OCI-LY3 (cell line): ENCODE results near the gene UNC5C.

ENCODE experiments used
- H2AFZ ChIP-seq: fragments of 200-600, 300-600 bp; shearing (Covaris generic); 2 replicates; pipeline ENCODE4 v1.6.0; 2014; ENCODE audit warnings: antibody characterized with exemption, low read depth, low read length
- H3K27ac ChIP-seq: fragments of 200-600, 300-600 bp; sonication (generic); 2 replicates; pipeline ENCODE4 v1.5.1; 2014; ENCODE audit warnings: mild to moderate bottlenecking, low read length, moderate library complexity, mixed read lengths
- H3K27me3 ChIP-seq: fragments of 200-600, 300-600 bp; sonication (generic); 2 replicates; pipeline ENCODE4 v1.6.1; 2014; ENCODE audit warnings: low read depth, low read length, mixed read lengths
- H3K36me3 ChIP-seq: fragments of 200-600, 300-600 bp; sonication (generic); replicated peaks from 2 replicates; pipeline ENCODE3; 2014; ENCODE audit warnings: low read depth, low read length, mixed read lengths
- H3K4me1 ChIP-seq: fragments of 300-600, 200-600 bp; sonication (generic); 2 replicates; pipeline ENCODE4 v1.6.1; 2014; ENCODE audit warnings: low read length, mixed read lengths
- H3K4me2 ChIP-seq: fragments of 200-600, 300-600 bp; sonication (generic); 2 replicates; pipeline ENCODE4 v1.6.1; 2014; ENCODE audit warnings: low read length, mixed read lengths
- H3K4me3 ChIP-seq: fragments of 300-600, 200-600 bp; sonication (generic); 2 replicates; pipeline ENCODE4 v1.5.1; 2014; ENCODE audit warnings: antibody characterized with exemption, mild to moderate bottlenecking, low read length, moderate library complexity
- H3K79me2 ChIP-seq: fragments of 300-600, 200-600 bp; shearing (Covaris generic); 2 replicates; pipeline ENCODE4 v1.6.1; 2014; ENCODE audit warnings: mild to moderate bottlenecking, low read length, mixed read lengths
- H3K9ac ChIP-seq: fragments of 300-600, 200-600 bp; shearing (Covaris generic); 2 replicates; pipeline ENCODE4 v1.6.0; 2014; ENCODE audit warnings: mild to moderate bottlenecking, low read length, moderate library complexity
- H3K9me3 ChIP-seq: fragments of 200-600, 300-600 bp; shearing (Covaris generic); 2 replicates; pipeline ENCODE4 v1.6.1; 2014; ENCODE audit warnings: low read length, mixed read lengths; ENCODE audit not compliant: insufficient read depth
- H4K20me1 ChIP-seq: fragments of 200-600, 300-600 bp; sonication (generic); 2 replicates; pipeline ENCODE4 v1.6.1; 2016; ENCODE audit warnings: low read length, mixed read lengths; ENCODE audit not compliant: insufficient read depth
- EZH2phosphoT487 ChIP-seq: fragments of 200-600 bp; shearing (Covaris generic); IDR thresholded peaks from 2 replicates; pipeline ENCODE4 v1.6.1; 2018; ENCODE audit warnings: antibody characterized with exemption, mixed run types, low read depth
- TF ChIP-seq, protein P1 (sequence below): fragments of 200-600, 300-600 bp; sonication (generic); IDR thresholded peaks from 2 replicates; pipeline ENCODE4 v1.5.1; 2014; ENCODE audit warnings: antibody characterized with exemption, low read length, low read depth

The UNC5C gene

DNA sequence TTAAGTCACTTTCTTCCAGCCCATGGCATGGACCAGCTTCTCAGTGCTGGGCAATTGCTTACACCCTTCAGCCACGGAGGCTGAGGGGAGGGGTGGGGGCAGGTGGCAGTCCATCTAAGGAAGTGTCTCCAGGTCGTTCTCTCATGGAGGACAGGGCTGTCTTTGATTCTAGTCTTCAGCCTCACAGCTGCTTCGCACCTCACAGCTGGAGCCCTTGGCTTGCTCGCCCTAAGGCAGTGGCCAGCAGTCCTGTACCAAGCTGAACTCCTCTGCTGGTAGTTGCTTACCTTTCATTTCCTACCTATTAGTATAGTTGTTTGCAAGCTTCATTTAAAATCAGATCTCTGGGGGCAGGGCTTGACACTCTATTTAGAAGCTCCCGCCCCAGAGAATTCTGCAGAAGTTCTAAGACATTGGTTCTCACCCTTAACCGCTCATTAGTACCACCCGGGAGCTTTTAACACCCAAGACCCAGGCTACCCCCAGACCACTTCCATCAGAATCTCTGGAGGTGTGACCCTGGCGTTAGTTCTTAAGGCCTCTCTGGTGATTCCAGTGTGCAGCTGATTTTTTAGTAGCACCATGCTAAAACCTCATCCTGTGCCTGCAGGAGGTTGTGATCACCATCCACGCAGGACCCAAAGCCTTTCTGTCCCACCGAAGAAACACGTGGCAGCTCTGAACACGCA, 386.8 kb downstream of the UNC5C start:
- TF ChIP-seq, protein P1, sequence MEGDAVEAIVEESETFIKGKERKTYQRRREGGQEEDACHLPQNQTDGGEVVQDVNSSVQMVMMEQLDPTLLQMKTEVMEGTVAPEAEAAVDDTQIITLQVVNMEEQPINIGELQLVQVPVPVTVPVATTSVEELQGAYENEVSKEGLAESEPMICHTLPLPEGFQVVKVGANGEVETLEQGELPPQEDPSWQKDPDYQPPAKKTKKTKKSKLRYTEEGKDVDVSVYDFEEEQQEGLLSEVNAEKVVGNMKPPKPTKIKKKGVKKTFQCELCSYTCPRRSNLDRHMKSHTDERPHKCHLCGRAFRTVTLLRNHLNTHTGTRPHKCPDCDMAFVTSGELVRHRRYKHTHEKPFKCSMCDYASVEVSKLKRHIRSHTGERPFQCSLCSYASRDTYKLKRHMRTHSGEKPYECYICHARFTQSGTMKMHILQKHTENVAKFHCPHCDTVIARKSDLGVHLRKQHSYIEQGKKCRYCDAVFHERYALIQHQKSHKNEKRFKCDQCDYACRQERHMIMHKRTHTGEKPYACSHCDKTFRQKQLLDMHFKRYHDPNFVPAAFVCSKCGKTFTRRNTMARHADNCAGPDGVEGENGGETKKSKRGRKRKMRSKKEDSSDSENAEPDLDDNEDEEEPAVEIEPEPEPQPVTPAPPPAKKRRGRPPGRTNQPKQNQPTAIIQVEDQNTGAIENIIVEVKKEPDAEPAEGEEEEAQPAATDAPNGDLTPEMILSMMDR, result no peak
- no peak for TF ChIP-seq EZH2phosphoT487
- Histone ChIP-seq H3K36me3 (no peaks in the 10 kb centered on the region), H2AFZ (no peak overlapping the region), H3K27ac (no peak overlapping the region), H3K79me2 (no peaks in the 10 kb centered on the region), H3K9ac (no peak overlapping the region), H4K20me1 (no peaks in the 10 kb centered on the region), H3K4me1 (no peaks in the 10 kb centered on the region), H3K4me2 (no peak overlapping the region), H3K9me3 (no peaks in the 10 kb centered on the region), H3K4me3 (no peak overlapping the region), H3K27me3 (peaks cover 17% of the 10 kb centered on the region)

DNA sequence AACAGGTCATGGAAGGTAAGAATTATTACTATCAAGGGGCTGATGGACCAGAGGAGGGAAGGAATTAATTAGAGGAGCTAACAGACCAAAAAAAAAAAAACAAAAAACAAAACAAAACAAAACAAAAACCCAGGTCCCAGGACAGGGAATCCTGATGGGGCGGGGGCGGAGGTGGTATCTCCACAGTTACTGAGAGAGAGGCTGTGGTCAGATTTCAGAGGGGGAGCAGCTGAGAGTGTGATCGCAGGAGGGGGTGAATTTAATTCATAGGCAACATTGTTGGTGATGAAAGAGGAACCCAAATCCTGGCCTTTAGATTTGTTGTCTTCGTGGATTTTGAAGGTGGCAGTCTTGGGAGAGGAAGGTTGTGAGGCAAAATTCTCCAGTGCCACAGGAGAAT, 389.4 kb downstream of the UNC5C start:
- Histone ChIP-seq H3K4me2 (no peak overlapping the region), H3K27ac (no peak overlapping the region), H3K36me3 (no peaks in the 10 kb centered on the region), H3K27me3 (peaks cover 18% of the 10 kb centered on the region), H4K20me1 (no peaks in the 10 kb centered on the region), H3K4me3 (no peak overlapping the region), H3K4me1 (no peaks in the 10 kb centered on the region), H3K9ac (no peak overlapping the region), H3K79me2 (no peaks in the 10 kb centered on the region), H2AFZ (no peak overlapping the region), H3K9me3 (no peaks in the 10 kb centered on the region)
- no peak for TF ChIP-seq EZH2phosphoT487
- TF ChIP-seq, protein P1, result no peak

DNA sequence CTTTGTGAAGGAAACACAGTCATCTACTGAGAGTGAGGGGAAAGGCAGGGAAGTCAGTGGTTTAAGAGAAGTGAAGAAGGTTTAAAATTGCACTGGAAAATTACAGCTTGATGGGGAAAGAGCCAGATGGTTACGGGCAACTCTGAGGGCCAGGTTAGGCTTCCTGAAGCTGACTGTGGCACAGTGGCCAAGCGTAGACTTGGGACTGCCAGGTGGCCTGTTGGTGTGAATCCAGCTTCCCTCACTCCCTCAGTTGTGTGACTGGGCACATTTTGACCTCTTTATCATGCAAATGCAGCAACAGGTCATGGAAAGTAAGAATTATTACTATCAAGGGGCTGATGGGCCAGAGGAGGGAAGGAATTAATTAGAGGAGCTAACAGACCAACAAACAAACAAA, 390.1 kb downstream of the UNC5C start:
- Histone ChIP-seq H3K4me1 (no peaks in the 10 kb centered on the region), H3K27ac (no peak overlapping the region), H3K27me3 (peaks cover 18% of the 10 kb centered on the region), H3K79me2 (no peaks in the 10 kb centered on the region), H3K9me3 (no peaks in the 10 kb centered on the region), H4K20me1 (no peaks in the 10 kb centered on the region), H3K36me3 (no peaks in the 10 kb centered on the region), H3K4me2 (no peak overlapping the region), H2AFZ (no peak overlapping the region), H3K4me3 (no peak overlapping the region), H3K9ac (no peak overlapping the region)
- TF ChIP-seq EZH2phosphoT487, result no peak
- TF ChIP-seq, protein P1, result no peak

DNA sequence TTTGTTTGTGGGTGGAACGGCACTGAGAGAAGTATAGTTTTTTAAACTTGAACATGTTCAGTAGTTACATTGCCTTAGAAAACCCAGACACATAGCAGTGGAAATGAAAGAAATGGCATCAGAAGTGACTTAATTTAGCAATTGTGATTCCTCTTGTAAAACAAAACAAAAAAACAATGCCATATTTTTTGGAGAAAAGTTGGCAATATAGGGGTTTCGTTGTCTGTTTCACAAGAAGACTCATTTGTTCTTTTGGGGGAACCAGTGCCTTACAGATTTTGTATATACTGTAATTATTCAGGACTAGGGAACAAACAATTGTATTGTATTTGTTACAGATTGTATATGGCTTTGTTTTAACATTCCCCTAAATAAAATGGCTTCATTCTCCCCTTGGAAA, 390.7 kb downstream of the UNC5C start:
- Histone ChIP-seq H3K4me2 (no peak overlapping the region), H3K4me3 (no peak overlapping the region), H3K27ac (no peak overlapping the region), H3K9me3 (no peaks in the 10 kb centered on the region), H4K20me1 (no peaks in the 10 kb centered on the region), H3K4me1 (no peaks in the 10 kb centered on the region), H3K27me3 (peaks cover 12% of the 10 kb centered on the region), H2AFZ (no peak overlapping the region), H3K9ac (no peak overlapping the region), H3K79me2 (no peaks in the 10 kb centered on the region), H3K36me3 (no peaks in the 10 kb centered on the region)
- no peak for TF ChIP-seq EZH2phosphoT487
- TF ChIP-seq, protein P1, result no peak
